ENCODE results near the gene LRCH1. TPM values are rescaled to one million over a fixed set of nuclear protein-coding genes. Genes with fewer than 3 reads are reported as not detected.
A peak's percentile ranks its signal among the peaks of the same experiment; 100 is the strongest.

Gene LRCH1
- total and polyA plus RNA-seq, 3 donors from 2014 or later: 8.9 to 17.7 (median 16.8) TPM

DNA sequence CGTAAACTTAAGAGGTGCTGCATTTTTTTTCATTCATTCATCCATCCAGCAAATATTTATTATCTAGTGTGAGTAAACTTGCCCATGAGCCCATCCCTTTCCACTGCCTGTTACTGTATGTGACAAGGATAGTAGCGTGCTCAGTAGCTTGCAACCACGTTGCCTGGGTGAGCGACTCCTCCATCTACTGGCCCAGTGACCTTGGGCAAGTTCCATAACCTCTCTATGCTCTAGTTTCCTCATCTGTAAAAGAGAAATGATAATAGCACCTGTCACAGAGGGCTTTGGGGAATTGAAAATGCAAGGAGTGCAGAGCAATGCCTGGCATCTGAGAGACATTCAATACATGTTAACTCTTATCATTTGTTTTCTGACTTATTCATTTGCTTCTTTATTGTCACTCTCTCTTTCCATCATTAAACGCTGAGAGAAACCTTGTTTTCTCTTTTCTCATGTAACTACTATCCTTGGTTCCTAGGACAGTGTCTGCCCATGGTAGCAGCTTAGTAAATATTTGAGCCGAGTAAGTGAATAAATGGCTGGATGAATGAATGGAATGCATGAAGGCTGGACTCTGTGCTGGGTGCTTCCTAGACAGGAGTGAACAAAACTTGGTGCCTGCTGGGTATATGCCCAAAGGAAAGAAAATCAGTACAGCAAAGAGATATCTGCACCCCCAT is 19.9 kb downstream of the LRCH1 start:
- WGBS, 2 donors: 80 to 88% methylated on average over 6 of the region's 6 CpGs
- Histone ChIP-seq H3K36me3 (ENCODE audit: low read depth, missing control alignments) (no peaks in the 10 kb centered on the region), H3K9me3 (no peaks in the 10 kb centered on the region), H3K4me1 (peaks cover 32% of the 10 kb centered on the region), H3K4me3 (no peak overlapping the region), H3K27me3 (no peaks in the 10 kb centered on the region), H3K27ac (no peak overlapping the region)
- intact Hi-C loops (cut with DNase I; ENCODE audit: low total_unique reads): no loop called here
- TF ChIP-seq CTCF (IDR thresholded peaks at IDR 0.05) (no peak), POLR2A (IDR thresholded peaks at IDR 0.05) (no peak)
- DNase-seq: no peak

GRCh38 chr13:46575301-46575771 is 22.4 kb downstream of the LRCH1 start:
- no peak for DNase-seq
- TF ChIP-seq POLR2A (IDR thresholded peaks at IDR 0.05): no peak
- TF ChIP-seq CTCF (IDR thresholded peaks at IDR 0.05): no peak
- intact Hi-C loops (cut with DNase I; ENCODE audit: low total_unique reads): no loop called here
- no peaks in the 10 kb centered on the region for H3K9me3 ChIP-seq
- H3K4me3 ChIP-seq: no peak overlapping the region
- peaks cover 41% of the 10 kb centered on the region for H3K4me1 ChIP-seq
- no peaks in the 10 kb centered on the region for H3K27me3 ChIP-seq
- H3K36me3 ChIP-seq (ENCODE audit: low read depth, missing control alignments): no peaks in the 10 kb centered on the region
- H3K27ac ChIP-seq: no peak overlapping the region
- 33 to 34% methylated on average over 3 of the region's 3 CpGs for WGBS, 2 donors

- Histone ChIP-seq H3K9me3 (no peaks in the 10 kb centered on the region), H3K4me1 (peaks cover 39% of the 10 kb centered on the region), H3K36me3 (ENCODE audit: low read depth, missing control alignments) (no peaks in the 10 kb centered on the region), H3K27ac (peak overlapping the region in 1 of 2 donors; percentile 28), H3K4me3 (no peak overlapping the region), H3K27me3 (no peaks in the 10 kb centered on the region)
- no peak for DNase-seq
- no peak for TF ChIP-seq CTCF (IDR thresholded peaks at IDR 0.05)
- no peak for TF ChIP-seq POLR2A (IDR thresholded peaks at IDR 0.05)
- intact Hi-C loops (cut with DNase I; ENCODE audit: low total_unique reads): no loop called here
- WGBS, 2 donors: 24 to 33% methylated on average over 5 of the region's 5 CpGs
Observed at GRCh38 chr13:46575818-46576221, 22.9 kb downstream of the LRCH1 start.

DNA sequence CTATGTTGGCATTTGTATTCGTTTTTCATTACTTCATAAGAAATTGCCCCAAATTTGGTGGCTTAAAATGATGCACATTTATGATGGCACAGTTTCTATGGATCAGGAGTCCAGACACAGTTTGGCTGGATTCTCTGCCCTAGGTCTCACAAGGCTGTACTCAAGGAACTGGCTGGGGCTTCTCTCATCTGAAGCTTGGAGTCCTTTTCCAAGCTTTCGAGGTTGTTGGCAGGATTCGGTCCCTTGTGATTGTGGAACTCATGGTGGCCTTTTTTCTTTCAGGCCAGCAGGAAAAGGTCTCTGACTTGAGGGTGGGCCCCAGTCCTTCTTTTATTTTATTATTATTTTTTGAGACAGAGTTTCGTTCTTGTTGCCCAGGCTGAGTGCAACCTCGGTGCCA is 23.8 kb downstream of the LRCH1 start:
- Histone ChIP-seq H3K4me3 (no peak overlapping the region), H3K4me1 (peaks cover 39% of the 10 kb centered on the region), H3K27ac (peak overlapping the region in 1 of 2 donors; percentile 28), H3K9me3 (no peaks in the 10 kb centered on the region), H3K27me3 (no peaks in the 10 kb centered on the region), H3K36me3 (ENCODE audit: low read depth, missing control alignments) (no peaks in the 10 kb centered on the region)
- no peak for TF ChIP-seq CTCF (IDR thresholded peaks at IDR 0.05)
- TF ChIP-seq POLR2A (IDR thresholded peaks at IDR 0.05): no peak
- DNase-seq: no peak
- intact Hi-C loops (cut with DNase I; ENCODE audit: low total_unique reads): no loop called here
- 71 to 82% methylated on average over 5 of the region's 5 CpGs for WGBS, 2 donors
